K562 (cell line): Measurements from ENCODE around the gene ECSIT. TPM values are rescaled to one million over a fixed set of nuclear protein-coding genes. Genes with fewer than 3 reads are reported as not detected.
A peak's percentile ranks its signal among the peaks of the same experiment; 100 is the strongest.

Experiments
- ARID1B ChIP-seq: fragments of 450-650 bp; IDR thresholded peaks from 2 replicates; pipeline ENCODE4 v1.6.1; 2016; ENCODE audit warnings: antibody characterized with exemption, mild to moderate bottlenecking, inconsistent platforms
- BHLHE40 ChIP-seq: IDR thresholded peaks from 2 replicates; pipeline ENCODE4 v1.6.1; 2011; ENCODE audit warnings: low read length, improper control_type of control experiment
- DNMT1 ChIP-seq: fragments of 450-650 bp; IDR thresholded peaks from 2 replicates; pipeline ENCODE4 v1.6.1; 2016; ENCODE audit warnings: antibody characterized with exemption, mild to moderate bottlenecking
- ESRRB ChIP-seq: fragments of 250-450 bp; sonication (Bioruptor Pico); IDR thresholded peaks from 2 replicates; pipeline ENCODE4 v1.5.0; 2020; ENCODE audit warnings: mild to moderate bottlenecking, moderate library complexity, borderline replicate concordance
- GTF3C2 ChIP-seq: IDR thresholded peaks from 3 replicates; pipeline ENCODE4 v1.6.1; 2011; ENCODE audit warnings: borderline replicate concordance, mild to moderate bottlenecking, moderate library complexity; ENCODE audit not compliant: insufficient read length; ENCODE audit errors: extremely low read depth
- HDAC6 ChIP-seq: IDR thresholded peaks from 2 replicates; pipeline ENCODE4 v1.6.1; 2012; ENCODE audit warnings: low read depth, mild to moderate bottlenecking, control low read depth, inconsistent platforms, low read length, moderate library complexity
- HNRNPL ChIP-seq: fragments of 200-400 bp; formaldehyde crosslinking; IDR thresholded peaks from 2 replicates; pipeline ENCODE4 v1.6.1; 2017; ENCODE audit warnings: low read depth, mild to moderate bottlenecking, low read length
- NFIC ChIP-seq: fragments of 450-650 bp; IDR thresholded peaks from 2 replicates; pipeline ENCODE4 v1.6.1; 2017; ENCODE audit warnings: mild to moderate bottlenecking, inconsistent platforms
- POLR2A ChIP-seq: fragments of 450-650 bp; conservative IDR thresholded peaks from 2 replicates; pipeline ENCODE4 v1.6.1; 2016
- RFX7 ChIP-seq: fragments of 250-450 bp; sonication (Bioruptor Pico); IDR thresholded peaks from 2 replicates; pipeline ENCODE4 v1.5.1; 2021; ENCODE audit warnings: mild to moderate bottlenecking
- SMARCA4 ChIP-seq: fragments of 450-650 bp; IDR thresholded peaks from 2 replicates; pipeline ENCODE4 v1.6.1; 2016
- SP2 ChIP-seq: IDR thresholded peaks from 2 replicates; pipeline ENCODE4 v1.6.1; 2011; ENCODE audit warnings: mild to moderate bottlenecking, low read depth, low read length, moderate library complexity; ENCODE audit not compliant: poor library complexity, severe bottlenecking; ENCODE audit errors: extremely low read depth
- XRCC5 ChIP-seq: fragments of 200-400 bp; formaldehyde crosslinking; IDR thresholded peaks from 2 replicates; pipeline ENCODE4 v1.6.1; 2017; ENCODE audit warnings: low read depth, mild to moderate bottlenecking, low read length
- polyA plus RNA-seq, 8 experiments: library from polyadenylated mRNA; depleted of rRNA in 4 of 8; stranded (reverse) in 5 of 8; unstranded in 3 of 8; fragments of >200 nt; fragmentation: Nextera tagmentation in 2 of 8; fragmentation: Illumina TruSeq in 1 of 8; extraction: Ambion mirVana in 2 of 8; extraction: Trizol in 1 of 8; gene quantifications; 2 replicates each; pipeline versions ENCODE4 v1.2.1 to v1.2.3, GENCODE V29; 2011 to 2014; ENCODE audit warnings: inconsistent platforms in 1 of 8, missing spikeins in 1 of 8
- total RNA-seq, 7 experiments: library from RNA; depleted of rRNA in 6 of 7; stranded (reverse); fragments of >200 nt in 6 of 7; fragmentation: Illumina TruSeq in 2 of 7; extraction: Trizol in 2 of 7; gene quantifications; 2 replicates each; pipeline versions ENCODE4 v1.2.1 to v1.2.3, GENCODE V29; 2011 to 2021; ENCODE audit warnings: low replicate concordance in 1 of 7
- TF ChIP-seq, protein P1 (sequence below), 2 experiments: fragments of 450-650 bp; conservative IDR thresholded peaks; 2 replicates each; pipeline ENCODE4 v1.6.1; 2017; ENCODE audit warnings: mild to moderate bottlenecking in 2 of 2, moderate library complexity in 2 of 2
- TF ChIP-seq, protein P2 (sequence below): fragments of 450-650 bp; formaldehyde crosslinking; conservative IDR thresholded peaks from 2 replicates; pipeline ENCODE4 v1.4.0; 2022; ENCODE audit warnings: mild to moderate bottlenecking, missing genetic modification characterization
- TF ChIP-seq, protein P3 (sequence below): sonication (generic); formaldehyde crosslinking; IDR thresholded peaks from 2 replicates; pipeline ENCODE4 v1.8.0; 2022; ENCODE audit warnings: missing genetic modification reagents, mild to moderate bottlenecking, borderline replicate concordance

ECSIT gene
- total and polyA plus RNA-seq, 9 of the 15 experiments (the other 6 are each of a cell fraction or from before 2014, with no cell fraction given), result 1.1 to 82.5 (median 43.9) TPM

GRCh38 chr19:11560404-11561051 lies 31.6 kb upstream of the ECSIT start (continued):
- TF ChIP-seq GTF3C2 (no peak), HNRNPL (no peak), POLR2A (peak; percentile 61; the same call in 1 of the 2 replicates), BHLHE40 (no peak; the same call in 1 of the 2 replicates), SMARCA4 (peak; percentile 92), HDAC6 (no peak), ARID1B (peak; percentile 97), RFX7 (CRISPR knock-in tag) (no peak), DNMT1 (no peak), SP2 (no peak), NFIC (peak; percentile 92), XRCC5 (no peak), ESRRB (no peak)
- TF ChIP-seq, protein P1, sequence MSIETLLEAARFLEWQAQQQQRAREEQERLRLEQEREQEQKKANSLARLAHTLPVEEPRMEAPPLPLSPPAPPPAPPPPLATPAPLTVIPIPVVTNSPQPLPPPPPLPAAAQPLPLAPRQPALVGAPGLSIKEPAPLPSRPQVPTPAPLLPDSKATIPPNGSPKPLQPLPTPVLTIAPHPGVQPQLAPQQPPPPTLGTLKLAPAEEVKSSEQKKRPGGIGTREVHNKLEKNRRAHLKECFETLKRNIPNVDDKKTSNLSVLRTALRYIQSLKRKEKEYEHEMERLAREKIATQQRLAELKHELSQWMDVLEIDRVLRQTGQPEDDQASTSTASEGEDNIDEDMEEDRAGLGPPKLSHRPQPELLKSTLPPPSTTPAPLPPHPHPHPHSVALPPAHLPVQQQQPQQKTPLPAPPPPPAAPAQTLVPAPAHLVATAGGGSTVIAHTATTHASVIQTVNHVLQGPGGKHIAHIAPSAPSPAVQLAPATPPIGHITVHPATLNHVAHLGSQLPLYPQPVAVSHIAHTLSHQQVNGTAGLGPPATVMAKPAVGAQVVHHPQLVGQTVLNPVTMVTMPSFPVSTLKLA (conservative IDR thresholded peaks at IDR 0.05), result peak; percentile 42 to 64
- TF ChIP-seq, protein P2, sequence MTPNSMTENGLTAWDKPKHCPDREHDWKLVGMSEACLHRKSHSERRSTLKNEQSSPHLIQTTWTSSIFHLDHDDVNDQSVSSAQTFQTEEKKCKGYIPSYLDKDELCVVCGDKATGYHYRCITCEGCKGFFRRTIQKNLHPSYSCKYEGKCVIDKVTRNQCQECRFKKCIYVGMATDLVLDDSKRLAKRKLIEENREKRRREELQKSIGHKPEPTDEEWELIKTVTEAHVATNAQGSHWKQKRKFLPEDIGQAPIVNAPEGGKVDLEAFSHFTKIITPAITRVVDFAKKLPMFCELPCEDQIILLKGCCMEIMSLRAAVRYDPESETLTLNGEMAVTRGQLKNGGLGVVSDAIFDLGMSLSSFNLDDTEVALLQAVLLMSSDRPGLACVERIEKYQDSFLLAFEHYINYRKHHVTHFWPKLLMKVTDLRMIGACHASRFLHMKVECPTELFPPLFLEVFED (CRISPR knock-in tag), result no peak
- TF ChIP-seq, protein P3, sequence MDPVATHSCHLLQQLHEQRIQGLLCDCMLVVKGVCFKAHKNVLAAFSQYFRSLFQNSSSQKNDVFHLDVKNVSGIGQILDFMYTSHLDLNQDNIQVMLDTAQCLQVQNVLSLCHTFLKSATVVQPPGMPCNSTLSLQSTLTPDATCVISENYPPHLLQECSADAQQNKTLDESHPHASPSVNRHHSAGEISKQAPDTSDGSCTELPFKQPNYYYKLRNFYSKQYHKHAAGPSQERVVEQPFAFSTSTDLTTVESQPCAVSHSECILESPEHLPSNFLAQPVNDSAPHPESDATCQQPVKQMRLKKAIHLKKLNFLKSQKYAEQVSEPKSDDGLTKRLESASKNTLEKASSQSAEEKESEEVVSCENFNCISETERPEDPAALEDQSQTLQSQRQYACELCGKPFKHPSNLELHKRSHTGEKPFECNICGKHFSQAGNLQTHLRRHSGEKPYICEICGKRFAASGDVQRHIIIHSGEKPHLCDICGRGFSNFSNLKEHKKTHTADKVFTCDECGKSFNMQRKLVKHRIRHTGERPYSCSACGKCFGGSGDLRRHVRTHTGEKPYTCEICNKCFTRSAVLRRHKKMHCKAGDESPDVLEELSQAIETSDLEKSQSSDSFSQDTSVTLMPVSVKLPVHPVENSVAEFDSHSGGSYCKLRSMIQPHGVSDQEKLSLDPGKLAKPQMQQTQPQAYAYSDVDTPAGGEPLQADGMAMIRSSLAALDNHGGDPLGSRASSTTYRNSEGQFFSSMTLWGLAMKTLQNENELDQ (CRISPR knock-in tag), result no peak
